GM12892 (cell line): Measurements from ENCODE around the gene ARFGAP1.

Experiments
- POLR2A ChIP-seq: IDR thresholded peaks from 2 replicates; pipeline ENCODE4 v1.6.1; 2011; ENCODE audit warnings: low read depth, low read length, control low read depth
- POLR2AphosphoS5 ChIP-seq: IDR thresholded peaks from 2 replicates; pipeline ENCODE4 v1.6.1; 2011; ENCODE audit warnings: low read depth, low read length, control low read depth
- TAF1 ChIP-seq: IDR thresholded peaks from 2 replicates; pipeline ENCODE4 v1.6.1; 2011; ENCODE audit warnings: low read depth, mild to moderate bottlenecking, control low read depth, low read length, borderline replicate concordance

DNA sequence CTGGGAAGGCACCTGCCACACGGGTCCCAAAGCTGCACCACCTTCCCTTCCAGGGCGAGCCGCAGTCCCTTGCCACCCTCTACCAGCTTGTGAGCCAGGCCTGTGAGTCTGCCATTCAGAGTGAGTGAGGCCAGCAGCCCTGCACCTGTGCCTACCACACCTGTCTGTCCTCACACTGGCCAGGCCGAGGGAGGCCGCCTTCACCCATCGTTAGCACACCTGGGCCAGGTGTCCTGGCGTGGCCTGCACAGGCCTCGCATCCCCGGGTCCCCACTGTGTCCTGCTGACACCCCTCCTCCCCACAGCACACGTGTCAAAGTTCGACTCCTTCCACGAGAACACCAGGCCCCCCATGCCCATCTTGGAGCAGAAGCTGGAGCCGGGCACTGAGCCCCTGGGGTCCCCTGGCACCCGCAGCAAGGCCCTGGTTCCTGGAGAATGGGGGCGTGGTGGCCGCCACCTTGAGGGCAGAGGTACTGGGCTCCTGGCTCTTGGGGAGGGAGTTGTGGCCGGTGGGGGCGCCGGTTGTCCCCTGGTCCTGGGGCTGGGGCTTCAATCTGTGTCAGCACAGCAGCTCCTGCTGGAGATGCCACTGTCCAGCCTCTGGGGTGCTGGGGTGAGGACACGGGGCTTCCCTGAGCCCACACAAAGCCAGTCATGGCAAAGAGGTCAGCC, 55.5 kb downstream of the ARFGAP1 start:
- no peak for TF ChIP-seq POLR2A
- TF ChIP-seq TAF1 = no peak
- no peak for TF ChIP-seq POLR2AphosphoS5
